HG03139 (cell line): ENCODE results near the gene WNK2.
"Not testable (repeated sequence)": the region's sequence is repeated elsewhere in the genome, so short reads cannot be mapped to it uniquely, and the experiment has no call there.

ENCODE experiments used
- ATAC-seq: cut with Tn5 transposase; IDR thresholded peaks from one replicate; pipeline ENCODE4 v1.9.1; 2021; ENCODE audit not compliant: unreplicated experiment

Gene WNK2

DNA sequence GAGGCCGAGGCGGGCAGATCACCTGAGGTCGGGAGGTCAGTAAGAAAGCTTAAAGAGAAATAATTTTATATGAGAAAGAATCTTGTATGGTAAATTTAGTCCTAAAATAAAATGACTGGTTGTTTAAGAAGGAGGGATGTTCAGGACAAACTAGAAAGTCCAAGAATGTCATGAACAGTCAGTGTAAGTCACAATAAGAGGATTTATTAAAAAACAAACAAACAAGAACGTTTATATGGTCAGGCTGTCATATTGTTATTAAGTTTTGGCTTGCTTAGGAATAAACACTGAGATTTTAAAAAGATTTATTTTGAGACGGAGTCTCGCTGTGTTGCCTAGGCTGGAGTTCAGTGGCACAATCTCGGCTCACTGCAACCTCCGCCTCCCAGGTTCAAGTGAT lies 176.0 kb downstream of the WNK2 start:
- ATAC-seq, result not testable (repeated sequence)

GRCh38 chr9:93361995-93362394 lies 178.1 kb downstream of the WNK2 start:
- no peak for ATAC-seq

GRCh38 chr9:93364734-93365426 lies 180.9 kb downstream of the WNK2 start:
- ATAC-seq, result no peak

- ATAC-seq, result no peak
Observed at GRCh38 chr9:93365427-93366118, 181.6 kb downstream of the WNK2 start.

DNA sequence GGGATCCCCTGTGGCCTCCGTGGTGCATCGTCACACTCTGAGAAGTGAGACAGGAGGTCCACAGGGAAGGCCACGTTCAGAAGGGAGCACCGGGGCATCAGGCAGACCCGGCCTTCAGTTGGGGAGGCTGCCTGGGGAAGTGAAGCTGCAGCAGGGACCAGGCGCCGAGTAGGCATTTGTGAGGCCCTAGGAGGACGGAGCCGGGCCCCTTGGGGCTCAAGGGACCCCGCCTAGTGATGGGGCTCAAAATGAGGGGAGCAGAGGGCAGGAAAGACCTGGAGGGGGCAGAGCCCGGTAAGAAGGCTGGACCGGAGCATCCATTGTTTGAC lies 182.1 kb downstream of the WNK2 start:
- no peak for ATAC-seq

DNA sequence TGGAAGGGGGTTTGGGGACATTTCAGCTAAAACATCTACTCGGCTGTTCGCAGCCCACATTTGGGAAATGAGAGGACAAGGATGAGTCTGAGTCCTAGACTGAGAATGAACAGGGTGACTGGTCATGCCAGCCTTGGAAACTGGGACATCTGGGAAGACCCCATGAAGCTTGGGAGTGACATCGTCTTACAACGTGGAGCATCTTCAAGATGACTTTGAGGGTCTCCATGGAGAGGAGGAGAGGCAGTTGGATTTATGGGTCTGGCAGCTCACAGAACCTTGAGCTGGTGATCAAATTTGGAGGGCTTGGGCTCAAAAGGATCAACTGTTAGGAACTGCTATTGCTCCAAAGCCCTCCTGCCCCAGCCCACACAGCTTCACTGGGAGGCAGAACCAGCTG lies 182.5 kb downstream of the WNK2 start:
- ATAC-seq, result not testable (repeated sequence)

DNA sequence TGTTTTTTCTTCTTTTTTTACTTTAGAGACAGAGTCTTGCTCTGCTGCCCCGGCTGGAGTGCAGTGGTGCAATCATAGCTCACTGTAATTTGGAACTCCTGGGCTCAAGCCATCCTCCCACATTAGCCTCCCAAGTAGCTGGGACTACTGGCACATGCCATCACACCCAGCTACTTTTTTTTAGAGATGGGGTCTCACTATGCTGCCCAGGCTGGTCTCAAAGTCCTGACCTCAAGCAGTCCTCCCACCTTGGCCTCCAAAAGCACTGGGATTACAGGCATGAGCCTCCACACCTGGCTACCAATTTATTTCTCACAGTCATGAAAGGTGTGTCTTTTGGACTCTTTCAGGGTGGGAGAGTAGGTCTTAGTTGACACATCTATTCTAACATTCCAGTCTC lies 184.5 kb downstream of the WNK2 start:
- no peak for ATAC-seq

- ATAC-seq, result no peak
Observed at GRCh38 chr9:93369686-93370085, 185.7 kb downstream of the WNK2 start.
